NCI-H1105 (cell line): ENCODE measurements around the gene IQCN.

Experiments used
- DNase-seq: peaks from one replicate; lab custom pipeline; 2025; lab: John Stamatoyannopoulos, UW

The IQCN gene

DNA sequence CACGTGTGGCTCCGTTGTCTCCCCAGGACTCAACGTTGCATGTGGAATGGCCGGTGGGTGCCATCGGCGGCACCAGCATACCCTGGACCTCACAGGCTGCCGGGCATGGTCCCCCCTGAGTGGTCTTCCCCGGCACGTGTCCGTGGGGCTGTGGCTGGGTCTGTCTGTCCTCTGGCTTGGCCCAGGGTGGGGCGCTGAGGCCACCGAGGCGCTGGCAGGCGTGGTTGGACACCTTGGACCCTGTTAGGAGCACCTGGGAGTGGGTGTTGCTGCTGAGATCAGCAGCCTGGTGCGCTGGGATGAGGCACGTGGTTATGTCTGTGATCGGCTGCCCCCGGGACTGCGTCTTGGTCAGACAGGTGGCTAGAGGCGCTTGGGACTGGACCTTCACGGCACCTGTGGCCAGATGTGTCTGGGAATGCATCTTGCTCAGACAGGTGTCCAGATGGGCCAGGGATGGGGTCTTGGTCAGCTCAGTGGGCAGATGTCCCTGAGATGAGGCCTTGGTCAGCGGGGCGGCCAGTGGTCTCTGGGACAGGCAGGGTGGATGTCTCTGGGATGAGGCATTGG is 9.2 kb downstream of the IQCN start:
- DNase-seq = no peak

DNA sequence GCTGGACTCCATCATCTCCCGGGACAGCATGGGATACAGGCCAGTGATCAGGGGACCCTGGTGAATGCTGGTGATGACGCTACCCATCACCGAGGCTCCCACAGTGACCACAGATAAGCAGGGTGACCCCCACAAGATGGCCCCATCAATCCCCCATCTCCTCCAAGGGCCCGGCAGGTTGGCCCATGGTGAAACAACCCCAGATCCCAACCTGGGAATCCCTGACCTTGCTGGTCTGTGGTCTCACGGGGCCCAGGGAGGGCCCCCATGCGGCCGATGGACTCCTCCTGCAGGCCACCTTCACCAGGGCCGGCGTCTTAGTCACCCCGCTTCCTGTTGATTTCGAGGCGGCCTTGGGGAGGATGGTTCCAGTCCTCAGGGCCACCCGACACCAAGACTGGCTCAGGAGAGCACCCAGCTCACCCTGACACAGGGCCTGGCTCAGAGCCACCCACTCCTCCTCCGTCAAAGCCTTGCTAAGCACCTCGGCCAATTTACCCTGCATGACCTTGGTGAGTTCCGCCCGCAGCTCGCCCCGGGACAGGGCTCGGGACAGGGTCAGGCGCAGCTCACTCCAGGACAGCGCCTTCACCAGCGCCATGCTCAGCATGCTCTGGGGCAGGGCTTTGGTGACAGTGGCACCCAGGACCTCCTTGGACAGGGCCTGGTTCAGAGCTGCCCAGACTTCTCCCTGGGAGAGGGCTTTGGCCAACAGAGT is 10.0 kb downstream of the IQCN start:
- no peak for DNase-seq

DNA sequence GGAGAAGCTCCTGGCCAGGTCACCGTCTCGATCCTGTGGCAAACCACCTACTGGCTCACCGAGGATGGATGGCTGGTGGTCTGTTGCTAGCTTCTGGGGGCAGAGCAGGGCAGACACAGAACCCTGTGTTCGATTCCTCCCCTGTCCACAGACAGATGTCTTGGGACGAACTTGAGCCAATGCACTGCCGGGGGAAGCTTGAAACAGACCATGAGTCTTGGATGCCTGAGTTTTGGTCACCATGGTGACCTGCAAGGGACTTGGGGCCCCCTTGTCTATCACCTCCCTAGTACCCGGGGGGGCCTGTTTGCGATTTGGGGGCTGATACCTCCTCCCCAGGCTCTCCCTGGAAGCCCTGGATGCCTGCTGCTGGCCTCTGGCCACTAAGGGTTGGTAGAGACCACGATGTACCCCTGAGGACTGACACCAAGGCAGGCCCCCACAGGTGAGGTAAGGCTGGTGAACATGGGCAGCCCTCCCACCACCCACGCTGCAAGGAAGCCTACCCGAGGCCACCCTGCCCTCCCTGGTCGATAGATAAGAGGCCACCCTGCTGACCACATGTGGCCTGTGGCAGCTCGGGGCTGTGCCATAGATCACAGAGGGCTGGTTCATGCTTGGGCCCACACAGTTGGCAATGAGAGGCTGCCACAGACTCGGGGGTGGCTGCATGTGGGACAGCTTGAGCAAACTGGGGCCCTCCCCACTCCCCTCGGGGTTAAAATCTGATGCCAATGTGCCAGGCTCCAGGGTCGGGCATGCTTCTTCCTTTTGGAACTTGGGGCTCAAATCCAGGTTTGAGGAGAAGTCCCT is 10.7 kb downstream of the IQCN start:
- DNase-seq = no peak

DNA sequence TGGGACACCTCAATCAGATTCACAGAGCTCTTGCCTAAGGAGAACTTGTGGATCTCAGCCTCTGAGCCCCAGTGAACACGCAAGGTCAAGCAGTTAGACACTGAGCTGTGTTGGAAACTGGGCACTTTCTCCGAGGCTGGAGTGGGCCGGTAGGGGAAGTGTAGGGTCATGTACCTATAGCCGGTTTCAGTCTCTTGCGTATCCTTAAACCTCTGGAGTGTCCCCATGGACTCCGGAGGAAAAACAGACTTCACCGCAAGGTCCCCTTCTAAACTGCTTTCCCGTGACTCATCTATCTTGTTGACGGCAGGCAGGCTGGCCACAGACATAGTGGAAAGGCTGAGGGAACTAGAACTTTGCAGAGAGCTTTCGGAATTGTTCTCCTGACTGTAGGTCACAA is 11.3 kb downstream of the IQCN start:
- DNase-seq = no peak

DNA sequence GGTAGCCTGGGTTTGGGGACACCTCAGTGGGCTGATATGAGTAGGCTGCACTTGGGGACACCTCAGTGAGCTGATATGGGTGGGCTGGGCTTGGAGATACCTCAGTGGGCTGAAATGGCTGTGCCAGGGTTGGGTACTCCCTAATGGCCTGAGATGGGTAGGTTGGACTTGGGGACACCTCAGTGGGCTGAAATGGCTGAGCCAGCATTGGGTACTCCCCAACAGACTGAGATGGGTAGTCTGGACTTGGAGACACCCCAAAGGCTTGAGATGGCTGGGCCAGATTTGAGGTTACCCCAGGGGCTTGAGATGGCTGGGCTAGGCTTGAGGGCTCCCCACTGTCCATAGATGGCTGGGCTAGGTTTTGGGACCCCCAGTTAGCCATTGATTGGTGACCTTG is 12.1 kb downstream of the IQCN start:
- no peak for DNase-seq

DNA sequence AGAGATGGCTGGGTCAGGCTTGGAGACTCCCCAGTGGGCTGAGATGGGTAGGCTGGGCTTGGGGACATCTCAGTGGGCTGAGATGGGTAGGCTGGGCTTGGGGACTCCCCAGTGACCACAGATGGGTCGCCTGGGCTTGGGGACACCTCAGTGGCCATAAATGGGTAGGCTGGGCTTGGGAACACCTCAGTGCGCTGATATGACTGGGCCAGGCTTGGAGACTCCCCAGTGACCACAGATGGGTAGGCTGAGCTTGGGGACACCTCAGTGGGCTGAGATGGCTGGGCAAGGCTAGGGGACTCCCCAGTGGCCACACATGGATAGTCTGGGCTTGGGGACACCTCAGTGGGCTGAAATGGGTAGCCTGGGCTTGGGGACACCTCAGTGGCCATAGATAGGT is 12.8 kb downstream of the IQCN start:
- DNase-seq = no peak

DNA sequence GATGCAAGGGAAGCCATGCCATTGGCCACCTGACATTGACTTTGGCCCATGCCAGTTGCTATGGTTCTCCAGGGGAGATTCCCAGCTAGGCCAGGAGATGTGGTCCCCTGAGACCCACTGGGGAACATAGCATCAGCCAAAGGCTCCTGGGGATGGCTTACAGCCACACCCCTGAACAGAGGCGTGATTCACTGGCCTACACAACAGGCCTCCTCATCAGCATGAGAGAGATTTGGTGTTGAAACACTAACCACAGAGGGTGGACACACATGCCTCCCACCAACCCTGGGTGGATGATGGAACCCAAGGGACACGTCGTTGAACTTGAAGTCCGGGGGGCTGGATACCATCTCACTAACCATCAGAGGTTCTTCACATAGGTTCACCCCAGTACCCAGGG is 14.4 kb downstream of the IQCN start:
- no peak for DNase-seq

DNA sequence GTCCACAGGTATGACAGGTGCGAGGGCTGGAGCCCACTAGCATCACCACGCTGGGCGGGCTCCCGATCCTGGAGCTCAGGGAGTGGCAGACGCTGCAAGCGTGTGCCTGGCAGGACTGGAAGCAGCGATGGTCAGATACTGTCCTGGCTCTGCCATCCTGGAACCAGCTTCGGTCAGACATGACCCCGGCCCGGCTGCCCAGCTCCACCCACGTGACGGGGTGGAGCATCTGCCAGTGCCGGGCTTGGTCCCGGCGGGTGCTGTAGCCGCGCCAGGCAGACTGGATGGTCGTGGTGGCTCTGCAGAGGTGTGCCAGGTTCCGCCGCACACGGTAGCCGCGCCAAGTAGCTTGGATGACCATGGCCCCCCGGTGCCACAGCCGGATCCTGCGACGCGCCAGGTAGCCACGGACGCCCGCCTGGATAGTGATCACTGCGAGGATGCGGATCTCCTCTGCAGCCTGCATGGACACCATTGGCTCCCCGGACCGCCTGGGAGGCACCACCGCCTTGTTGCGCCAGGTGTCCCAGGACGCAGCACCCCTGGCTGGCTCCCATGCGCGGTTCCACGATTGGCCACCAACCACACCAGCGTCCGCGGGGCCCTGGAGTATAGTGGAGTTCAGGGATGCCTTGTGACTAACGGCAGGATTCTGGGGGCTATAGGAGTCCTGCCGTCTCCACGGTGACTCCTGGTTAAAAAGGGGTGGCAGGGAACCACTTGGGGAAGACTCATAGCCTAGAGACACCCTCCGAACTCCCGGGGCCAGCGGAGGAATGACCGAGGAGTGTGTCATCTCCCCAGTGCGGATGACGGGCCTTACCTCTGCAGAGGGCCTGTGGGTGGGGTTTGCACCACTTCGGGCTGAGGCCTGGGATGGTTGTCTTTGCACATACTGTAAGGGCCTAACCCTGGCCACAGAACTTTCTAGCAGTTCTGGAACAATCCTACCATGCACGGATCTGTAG is 16.5 kb downstream of the IQCN start:
- DNase-seq = no peak

DNA sequence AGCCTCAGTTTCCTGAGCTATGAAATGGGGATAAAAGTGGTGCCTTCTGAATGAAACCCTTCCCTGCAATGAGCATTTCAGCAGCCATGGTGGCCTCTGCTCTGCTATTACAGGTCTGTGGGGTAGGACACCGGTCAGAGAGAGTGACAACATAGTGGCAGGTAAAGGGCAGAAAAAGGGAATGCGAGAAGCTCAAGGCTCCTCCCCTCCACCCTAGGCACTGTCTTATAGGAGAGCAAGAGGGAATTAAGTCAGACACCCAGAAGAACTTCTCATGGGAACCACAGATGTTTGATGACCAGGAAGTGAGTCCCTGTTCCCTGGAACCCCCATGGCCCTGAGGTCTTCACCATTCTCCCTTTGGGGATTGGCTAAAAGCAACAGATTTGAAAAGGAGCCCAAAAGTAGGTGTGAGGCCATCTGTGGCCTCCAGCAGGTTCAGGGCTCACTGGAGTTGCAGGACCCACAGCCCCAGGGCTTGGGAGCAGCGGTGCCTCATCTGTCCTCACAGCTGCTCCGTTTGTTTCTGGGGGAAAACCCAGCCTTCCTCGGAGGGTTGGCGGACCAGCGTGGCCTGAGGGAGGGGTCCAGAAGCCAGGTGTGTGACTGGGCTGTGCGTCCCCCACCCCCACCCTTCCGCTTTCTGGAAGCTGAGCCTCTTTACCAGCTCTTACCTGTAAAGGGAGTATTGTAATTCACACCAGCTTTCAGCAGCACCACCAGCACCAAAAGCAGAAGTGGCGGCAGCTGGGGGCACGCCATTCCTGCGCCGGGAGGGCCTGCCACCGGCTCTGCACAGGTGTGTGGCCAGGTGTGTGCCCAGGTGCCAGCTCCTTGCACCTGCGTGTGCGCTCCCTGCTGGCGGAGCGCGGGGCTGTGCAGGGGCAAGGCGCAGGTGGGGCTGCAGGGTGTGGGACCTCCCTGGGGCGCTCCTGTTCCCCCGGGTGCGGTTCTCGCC is 19.4 kb downstream of the IQCN start:
- DNase-seq = peak; percentile 65

DNA sequence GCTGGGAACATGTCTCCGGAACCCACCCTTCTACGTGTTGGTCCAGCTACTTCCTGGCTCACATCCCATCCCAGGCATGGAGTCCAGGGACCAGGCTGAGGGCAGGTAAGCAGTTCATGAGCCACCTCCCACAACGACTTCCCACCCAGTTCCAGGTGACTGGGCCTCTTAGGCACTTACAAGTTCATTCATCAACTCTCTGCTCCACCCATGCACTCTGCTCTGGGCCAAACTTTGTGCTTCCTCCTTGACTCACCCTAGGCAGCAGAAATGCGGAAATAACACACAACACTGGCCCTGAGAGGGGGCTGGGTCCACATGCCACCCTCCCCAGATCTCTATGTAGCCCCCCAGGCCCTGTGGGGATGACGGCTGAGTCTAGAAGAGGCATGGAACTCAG is 20.5 kb downstream of the IQCN start:
- DNase-seq = no peak

DNA sequence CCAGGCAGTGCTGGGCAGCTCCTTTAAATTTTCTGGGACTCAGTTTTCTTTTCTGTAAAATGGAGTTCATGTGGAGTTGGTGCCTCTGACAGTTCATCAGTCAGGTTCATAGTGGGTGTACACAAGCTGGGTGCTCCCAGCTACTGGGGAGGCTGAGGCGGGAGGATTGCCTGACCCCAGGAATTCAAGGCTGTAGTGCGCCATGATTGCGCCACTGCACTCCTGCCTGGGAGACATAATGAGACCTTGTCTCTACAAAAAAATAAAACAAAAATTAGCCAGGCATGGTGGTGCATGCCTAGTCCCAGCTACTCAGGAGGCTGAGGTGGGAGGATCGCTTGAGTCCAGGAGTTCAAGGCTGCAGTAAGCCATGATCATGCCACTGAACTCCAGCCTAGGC is 21.1 kb downstream of the IQCN start:
- DNase-seq = no peak

DNA sequence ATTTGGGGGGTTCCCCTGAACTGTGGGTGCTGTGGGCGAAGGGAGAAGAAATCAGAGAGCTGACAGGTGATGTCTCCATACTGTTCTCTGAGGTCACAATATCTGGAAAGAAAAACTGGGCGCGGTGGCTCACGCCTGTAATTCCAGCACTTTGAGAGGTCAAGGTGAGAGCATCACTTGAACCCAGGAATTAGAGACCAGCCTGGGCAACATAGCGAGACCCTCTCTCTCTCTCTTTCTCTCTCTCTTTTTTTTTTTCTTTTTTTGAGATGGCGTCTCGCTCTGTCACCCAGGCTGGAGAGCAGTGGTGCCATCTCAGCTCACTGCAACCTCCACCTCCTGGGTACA is 21.9 kb downstream of the IQCN start:
- no peak for DNase-seq

DNA sequence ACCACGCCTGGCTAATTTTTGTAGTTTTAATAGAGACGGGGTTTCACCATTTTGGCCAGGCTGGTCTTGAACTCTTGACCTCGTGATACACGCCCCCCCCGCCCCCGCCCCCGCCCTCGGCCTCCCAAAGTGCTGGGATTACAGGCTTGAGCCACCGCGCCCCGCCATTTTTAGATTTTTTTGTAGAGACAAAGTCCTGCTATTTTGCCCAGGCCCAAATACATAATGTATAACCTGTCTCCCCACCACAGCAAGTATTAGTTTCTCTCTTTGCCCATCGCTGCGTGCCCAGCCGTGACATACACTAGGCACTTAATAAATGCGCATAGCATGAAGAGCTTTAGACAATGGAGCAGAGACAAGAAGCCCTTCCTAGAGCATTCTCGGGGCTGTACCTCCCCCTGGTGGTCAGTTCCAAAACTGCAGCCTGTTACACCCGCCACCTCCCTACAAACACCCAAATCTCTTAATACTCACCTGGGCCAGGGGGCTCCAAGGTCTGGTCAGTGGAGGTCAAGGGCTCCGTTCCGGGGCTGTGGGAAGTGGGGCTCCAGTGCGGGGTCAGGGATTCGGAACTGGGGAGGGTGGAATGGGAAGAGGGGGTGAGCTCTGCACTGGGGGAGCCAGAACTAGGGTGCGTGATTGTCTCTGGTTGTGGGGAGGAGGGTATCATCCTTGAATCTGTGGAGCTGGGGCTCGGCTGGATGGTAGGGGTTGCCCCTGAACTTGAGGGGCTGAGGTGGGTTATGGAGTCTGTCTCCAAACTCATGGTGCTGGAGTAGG is 22.5 kb downstream of the IQCN start:
- peak; percentile 56 for DNase-seq

DNA sequence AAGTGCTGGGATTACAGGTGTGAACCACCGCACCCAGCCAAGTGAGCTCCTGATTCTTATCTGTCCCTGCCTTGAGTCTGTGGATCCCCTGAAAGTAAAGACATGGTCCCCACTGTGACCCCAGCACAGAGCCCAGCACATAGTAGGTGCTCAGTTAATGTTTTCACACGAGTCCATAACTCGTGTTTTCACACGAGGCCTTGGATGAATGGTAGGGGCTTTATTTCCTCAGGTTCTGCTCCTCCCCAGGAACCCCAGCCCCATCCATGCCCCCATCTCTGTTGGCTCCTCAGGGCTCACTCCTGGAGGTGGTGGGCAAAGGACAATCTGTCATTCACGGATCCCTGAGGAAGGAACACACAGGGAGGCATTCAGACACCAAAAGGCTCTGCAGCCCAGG is 24.4 kb downstream of the IQCN start:
- no peak for DNase-seq

DNA sequence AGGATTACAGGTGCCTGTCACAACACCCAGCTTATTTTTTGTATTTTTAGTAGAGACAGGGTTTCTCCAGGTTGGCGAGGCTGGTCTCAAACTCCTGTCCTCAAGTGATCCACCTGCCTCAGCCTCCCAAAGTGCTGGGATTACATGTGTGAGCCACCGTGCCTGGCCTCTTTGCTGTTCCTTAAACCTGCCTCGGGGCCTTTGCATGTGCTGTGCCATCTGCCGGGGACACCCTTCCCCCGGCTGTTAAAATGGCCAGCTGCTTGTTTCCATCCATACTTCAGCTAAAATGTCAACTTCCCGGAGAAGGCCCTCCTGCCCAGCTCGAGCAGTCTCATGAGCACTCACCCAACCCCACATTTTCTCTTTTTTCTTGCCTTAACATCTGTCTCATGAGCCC is 29.0 kb downstream of the IQCN start:
- DNase-seq = no peak

DNA sequence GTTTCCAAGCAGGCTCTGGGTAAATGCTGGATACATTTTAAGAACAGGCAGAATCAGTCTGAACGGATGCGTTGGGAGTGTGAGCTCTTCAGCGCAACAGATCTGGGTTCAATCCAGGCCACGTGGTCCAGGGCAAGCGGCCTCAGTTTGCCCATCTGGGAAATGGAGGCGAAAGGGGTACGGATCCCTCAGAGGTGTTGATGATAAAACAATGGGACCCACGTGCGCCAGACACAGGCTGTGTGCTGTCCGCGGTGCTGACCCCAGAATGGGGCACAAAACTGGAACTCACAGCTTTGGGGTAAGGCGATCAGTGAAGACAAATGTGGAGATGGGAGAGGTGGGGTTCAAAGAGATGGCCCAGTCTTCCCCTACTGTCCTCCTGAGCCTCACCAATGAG is 34.9 kb downstream of the IQCN start:
- DNase-seq = no peak

DNA sequence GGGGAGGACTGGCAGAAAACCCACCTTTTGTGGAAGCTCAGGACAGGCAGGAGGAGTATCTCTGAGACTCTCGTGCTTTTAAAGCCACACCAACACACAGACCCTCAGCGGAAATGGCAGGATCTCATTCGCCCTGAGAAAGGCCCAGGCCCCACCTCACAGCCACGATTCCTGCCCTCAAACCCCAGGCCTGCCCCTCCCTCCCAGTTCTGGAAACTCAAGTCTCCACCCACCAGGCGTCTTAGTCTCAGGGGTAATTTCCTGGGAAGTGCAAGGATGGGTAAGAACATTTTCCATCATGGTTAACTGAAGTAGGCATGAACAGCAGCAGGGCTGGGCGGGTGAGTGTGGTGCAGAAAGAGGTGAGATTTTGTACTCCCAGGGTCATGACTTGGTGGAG is 40.1 kb downstream of the IQCN start:
- no peak for DNase-seq

DNA sequence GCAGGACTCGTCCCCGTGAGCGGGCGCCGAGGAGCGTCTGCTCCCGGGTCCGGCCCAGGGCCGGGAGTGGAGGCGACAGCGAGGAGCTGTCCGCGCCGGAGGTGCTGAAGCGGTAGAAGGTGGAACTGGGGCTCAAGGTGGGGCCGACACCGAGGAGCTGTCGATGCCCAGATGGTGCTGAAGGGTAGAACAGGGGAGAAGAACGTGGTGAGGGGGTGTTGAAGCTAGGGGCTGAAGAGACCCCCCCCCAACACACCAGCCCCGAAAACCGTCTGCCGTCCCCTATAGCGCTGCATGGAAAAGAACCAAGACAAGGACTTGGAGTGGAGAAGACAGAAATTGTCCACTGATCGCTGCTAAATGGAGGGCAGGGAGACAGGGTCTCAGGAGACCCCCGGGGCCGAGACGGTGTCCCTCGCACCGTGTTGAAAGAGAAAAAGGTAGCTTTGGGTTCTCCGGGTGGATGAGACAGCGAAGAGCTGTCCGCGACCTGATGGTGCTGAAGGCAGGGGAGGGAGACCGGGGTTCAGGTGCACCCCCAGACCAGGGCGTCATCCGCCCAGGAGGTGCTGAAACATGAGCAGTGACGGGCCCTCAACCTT is 40.9 kb downstream of the IQCN start:
- no peak for DNase-seq

DNA sequence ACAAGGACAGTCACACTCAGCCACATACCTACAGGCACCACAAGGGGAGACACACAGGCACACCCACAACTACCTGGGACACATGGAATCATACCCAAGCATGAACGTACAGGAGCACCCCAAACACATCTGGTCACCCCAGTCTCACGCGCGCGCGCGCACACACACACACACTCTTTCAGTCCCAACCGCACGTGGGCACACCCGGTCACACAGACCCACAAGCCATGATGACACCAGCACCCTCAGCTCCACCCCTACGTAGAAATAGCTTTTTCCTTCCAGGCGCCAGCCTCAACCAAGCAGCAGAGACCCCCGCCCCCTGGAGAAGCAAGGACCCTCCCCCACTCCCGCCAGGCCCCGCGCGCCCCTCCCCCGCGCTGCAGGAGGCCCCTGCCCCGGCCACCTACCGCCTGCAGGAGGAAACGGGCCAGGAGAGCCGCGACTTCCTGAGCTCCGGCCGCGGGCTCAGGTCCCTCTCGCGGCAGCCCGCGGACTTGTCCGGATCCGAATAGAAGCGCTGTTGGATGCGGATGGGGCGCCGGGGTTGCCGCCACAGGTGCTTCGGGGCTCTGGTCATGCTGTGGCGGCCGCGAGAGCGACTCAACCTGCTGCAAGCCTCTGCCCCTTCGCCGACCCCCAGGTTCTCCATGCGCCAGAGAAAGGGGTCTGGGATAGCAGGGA is 41.6 kb downstream of the IQCN start:
- DNase-seq = peak; percentile 56
